HEK293 (cell line): Measurements from ENCODE around the gene NAGLU.

Experiments used
- GFI1B ChIP-seq: fragments of 450-650 bp; formaldehyde crosslinking; IDR thresholded peaks from 2 replicates; pipeline ENCODE4 v1.5.1; 2016; ENCODE audit warnings: missing biosample characterization, missing genetic modification characterization
- GLIS2 ChIP-seq: fragments of 450-650 bp; formaldehyde crosslinking; IDR thresholded peaks from 2 replicates; pipeline ENCODE4 v1.5.1; 2016; ENCODE audit warnings: missing biosample characterization, missing genetic modification characterization
- INSM2 ChIP-seq: fragments of 450-650 bp; formaldehyde crosslinking; IDR thresholded peaks from 2 replicates; pipeline ENCODE4 v1.5.1; 2016; ENCODE audit warnings: missing biosample characterization, missing genetic modification characterization
- KLF1 ChIP-seq: fragments of 450-650 bp; formaldehyde crosslinking; IDR thresholded peaks from 2 replicates; pipeline ENCODE4 v1.5.1; 2016; ENCODE audit warnings: missing biosample characterization, missing genetic modification characterization
- KLF16 ChIP-seq: fragments of 450-650 bp; formaldehyde crosslinking; IDR thresholded peaks from 2 replicates; pipeline ENCODE4 v1.5.1; 2017; ENCODE audit warnings: missing biosample characterization, missing genetic modification characterization
- KLF7 ChIP-seq: fragments of 450-650 bp; formaldehyde crosslinking; IDR thresholded peaks from 2 replicates; pipeline ENCODE4 v1.5.1; 2016; ENCODE audit warnings: missing biosample characterization, missing genetic modification characterization, borderline replicate concordance
- SP3 ChIP-seq: fragments of 450-650 bp; formaldehyde crosslinking; IDR thresholded peaks from 2 replicates; pipeline ENCODE4 v1.5.1; 2016; ENCODE audit warnings: missing biosample characterization, missing genetic modification characterization
- ZBTB48 ChIP-seq: fragments of 450-650 bp; formaldehyde crosslinking; IDR thresholded peaks from 2 replicates; pipeline ENCODE4 v1.5.1; 2016; ENCODE audit warnings: missing biosample characterization, missing genetic modification characterization
- ZBTB7A ChIP-seq: fragments of 450-650 bp; formaldehyde crosslinking; IDR thresholded peaks from 2 replicates; pipeline ENCODE4 v1.5.1; 2016; ENCODE audit warnings: low read depth, missing biosample characterization, missing genetic modification characterization
- ZBTB8A ChIP-seq: fragments of 450-650 bp; formaldehyde crosslinking; IDR thresholded peaks from 2 replicates; pipeline ENCODE4 v1.5.1; 2016; ENCODE audit warnings: missing biosample characterization, missing genetic modification characterization
- ZNF114 ChIP-seq: fragments of 450-650 bp; formaldehyde crosslinking; IDR thresholded peaks from 2 replicates; pipeline ENCODE4 v1.5.0; 2017; ENCODE audit warnings: missing biosample characterization, missing genetic modification characterization
- ZNF146 ChIP-seq: fragments of 450-650 bp; formaldehyde crosslinking; IDR thresholded peaks from 2 replicates; pipeline ENCODE4 v1.5.1; 2016; ENCODE audit warnings: missing biosample characterization, missing genetic modification characterization
- ZNF169 ChIP-seq: fragments of 450-650 bp; formaldehyde crosslinking; IDR thresholded peaks from 2 replicates; pipeline ENCODE4 v1.5.1; 2016; ENCODE audit warnings: missing biosample characterization, missing genetic modification characterization
- ZNF184 ChIP-seq: fragments of 450-650 bp; IDR thresholded peaks from 2 replicates; pipeline ENCODE4 v1.5.1; 2018; ENCODE audit warnings: missing biosample characterization, mild to moderate bottlenecking, missing genetic modification characterization
- ZNF223 ChIP-seq: fragments of 450-650 bp; formaldehyde crosslinking; IDR thresholded peaks from 2 replicates; pipeline ENCODE4 v1.5.1; 2016; ENCODE audit warnings: missing biosample characterization, missing genetic modification characterization
- ZNF23 ChIP-seq: fragments of 450-650 bp; formaldehyde crosslinking; IDR thresholded peaks from 2 replicates; pipeline ENCODE4 v1.5.1; 2016; ENCODE audit warnings: missing biosample characterization, missing genetic modification characterization, borderline replicate concordance
- ZNF248 ChIP-seq: fragments of 450-650 bp; formaldehyde crosslinking; IDR thresholded peaks from 2 replicates; pipeline ENCODE4 v1.5.1; 2017; ENCODE audit warnings: missing biosample characterization, missing genetic modification characterization
- ZNF266 ChIP-seq: fragments of 450-650 bp; formaldehyde crosslinking; IDR thresholded peaks from 2 replicates; pipeline ENCODE4 v1.5.1; 2016; ENCODE audit warnings: missing biosample characterization, missing genetic modification characterization, low read depth
- ZNF292 ChIP-seq: fragments of 450-650 bp; formaldehyde crosslinking; IDR thresholded peaks from 2 replicates; pipeline ENCODE4 v1.5.1; 2016; ENCODE audit warnings: low read depth, missing biosample characterization, missing genetic modification characterization, borderline replicate concordance
- ZNF311 ChIP-seq: fragments of 450-650 bp; formaldehyde crosslinking; IDR thresholded peaks from 2 replicates; pipeline ENCODE4 v1.5.1; 2017; ENCODE audit warnings: missing biosample characterization, missing genetic modification characterization, borderline replicate concordance
- ZNF324 ChIP-seq: fragments of 450-650 bp; formaldehyde crosslinking; IDR thresholded peaks from 2 replicates; pipeline ENCODE4 v1.5.1; 2016; ENCODE audit warnings: missing biosample characterization, missing genetic modification characterization
- ZNF341 ChIP-seq: fragments of 450-650 bp; formaldehyde crosslinking; IDR thresholded peaks from 2 replicates; pipeline ENCODE4; 2016; ENCODE audit warnings: low read depth, missing biosample characterization, missing genetic modification characterization
- ZNF426 ChIP-seq: fragments of 450-650 bp; formaldehyde crosslinking; IDR thresholded peaks from 2 replicates; pipeline ENCODE4 v1.5.1; 2017; ENCODE audit warnings: missing biosample characterization, missing genetic modification characterization, mild to moderate bottlenecking, inconsistent platforms, moderate library complexity
- ZNF433 ChIP-seq: fragments of 450-650 bp; formaldehyde crosslinking; IDR thresholded peaks from 2 replicates; pipeline ENCODE4 v1.5.1; 2016; ENCODE audit warnings: missing biosample characterization, missing genetic modification characterization, low read depth
- ZNF449 ChIP-seq: fragments of 450-650 bp; formaldehyde crosslinking; IDR thresholded peaks from 2 replicates; pipeline ENCODE4 v1.5.1; 2017; ENCODE audit warnings: missing biosample characterization, mild to moderate bottlenecking, missing genetic modification characterization, moderate library complexity
- ZNF473 ChIP-seq: fragments of 450-650 bp; formaldehyde crosslinking; IDR thresholded peaks from 2 replicates; pipeline ENCODE4 v1.5.1; 2017; ENCODE audit warnings: missing biosample characterization, missing genetic modification characterization
- ZNF580 ChIP-seq: fragments of 450-650 bp; formaldehyde crosslinking; IDR thresholded peaks from 2 replicates; pipeline ENCODE4 v1.5.1; 2016; ENCODE audit warnings: missing biosample characterization, missing genetic modification characterization
- ZNF692 ChIP-seq: fragments of 450-650 bp; formaldehyde crosslinking; IDR thresholded peaks from 2 replicates; pipeline ENCODE4 v1.5.1; 2016; ENCODE audit warnings: missing biosample characterization, missing genetic modification characterization
- ZNF701 ChIP-seq: fragments of 450-650 bp; formaldehyde crosslinking; IDR thresholded peaks from 2 replicates; pipeline ENCODE4 v1.5.1; 2016; ENCODE audit warnings: missing biosample characterization, missing genetic modification characterization
- ZNF792 ChIP-seq: fragments of 450-650 bp; formaldehyde crosslinking; IDR thresholded peaks from 2 replicates; pipeline ENCODE4 v1.5.1; 2016; ENCODE audit warnings: missing biosample characterization, missing genetic modification characterization
- ZNF830 ChIP-seq: fragments of 450-650 bp; IDR thresholded peaks from 2 replicates; pipeline ENCODE4 v1.5.0; 2018; ENCODE audit warnings: missing biosample characterization, missing genetic modification characterization, low read depth, mild to moderate bottlenecking, moderate library complexity
- ZNF837 ChIP-seq: fragments of 450-650 bp; formaldehyde crosslinking; IDR thresholded peaks from 2 replicates; pipeline ENCODE4 v1.5.1; 2016; ENCODE audit warnings: missing biosample characterization, missing genetic modification characterization
- TF ChIP-seq, protein P1 (sequence below): fragments of 450-650 bp; formaldehyde crosslinking; IDR thresholded peaks from 2 replicates; pipeline ENCODE4 v1.5.1; 2016; ENCODE audit warnings: missing biosample characterization, missing genetic modification characterization, low read depth
- TF ChIP-seq, protein P2 (sequence below): fragments of 450-650 bp; formaldehyde crosslinking; IDR thresholded peaks from 2 replicates; pipeline ENCODE4 v1.5.1; 2016; ENCODE audit warnings: missing biosample characterization, missing genetic modification characterization

The NAGLU gene

DNA sequence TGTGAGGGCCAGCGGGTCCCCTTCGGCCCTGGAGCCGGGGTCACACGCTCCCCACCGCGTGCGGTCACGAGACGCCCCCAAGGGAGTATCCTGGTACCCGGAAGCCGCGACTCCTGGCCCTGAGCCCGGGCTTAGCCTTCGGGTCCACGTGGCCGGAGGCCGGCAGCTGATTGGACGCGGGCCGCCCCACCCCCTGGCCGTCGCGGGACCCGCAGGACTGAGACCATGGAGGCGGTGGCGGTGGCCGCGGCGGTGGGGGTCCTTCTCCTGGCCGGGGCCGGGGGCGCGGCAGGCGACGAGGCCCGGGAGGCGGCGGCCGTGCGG is at the start of gene NAGLU (continued):
- TF ChIP-seq ZNF311 (no peak), ZBTB8A (tag by site-specific recombination) (no peak), ZNF580 (tag by site-specific recombination) (0 out of 2 replicates have a peak, but pooled peaks have one; percentile 41), GFI1B (tag by site-specific recombination) (no peak), ZNF426 (tag by site-specific recombination) (no peak), ZNF223 (tag by site-specific recombination) (no peak), ZNF433 (tag by site-specific recombination) (no peak), ZNF146 (tag by site-specific recombination) (no peak), GLIS2 (tag by site-specific recombination) (peak; percentile 97), ZNF701 (tag by site-specific recombination) (no peak), ZBTB48 (tag by site-specific recombination) (no peak), ZNF341 (tag by site-specific recombination) (no peak), ZNF324 (tag by site-specific recombination) (no peak), ZNF169 (tag by site-specific recombination) (no peak), ZBTB7A (tag by site-specific recombination) (no peak), ZNF292 (tag by site-specific recombination) (no peak), ZNF184 (no peak), KLF1 (peak; percentile 70), ZNF830 (tag by site-specific recombination) (no peak), ZNF473 (tag by site-specific recombination) (no peak), ZNF692 (tag by site-specific recombination) (no peak), ZNF449 (no peak), ZNF23 (tag by site-specific recombination) (no peak), KLF7 (peak; percentile 53; the same call in 1 of the 2 replicates), ZNF266 (no peak), ZNF837 (tag by site-specific recombination) (no peak), ZNF792 (tag by site-specific recombination) (no peak), SP3 (tag by site-specific recombination) (peak; percentile 45), INSM2 (peak; percentile 82), ZNF114 (no peak), ZNF248 (tag by site-specific recombination) (no peak), KLF16 (peak; percentile 64; the same call in 1 of the 2 replicates)
- TF ChIP-seq, protein P1, sequence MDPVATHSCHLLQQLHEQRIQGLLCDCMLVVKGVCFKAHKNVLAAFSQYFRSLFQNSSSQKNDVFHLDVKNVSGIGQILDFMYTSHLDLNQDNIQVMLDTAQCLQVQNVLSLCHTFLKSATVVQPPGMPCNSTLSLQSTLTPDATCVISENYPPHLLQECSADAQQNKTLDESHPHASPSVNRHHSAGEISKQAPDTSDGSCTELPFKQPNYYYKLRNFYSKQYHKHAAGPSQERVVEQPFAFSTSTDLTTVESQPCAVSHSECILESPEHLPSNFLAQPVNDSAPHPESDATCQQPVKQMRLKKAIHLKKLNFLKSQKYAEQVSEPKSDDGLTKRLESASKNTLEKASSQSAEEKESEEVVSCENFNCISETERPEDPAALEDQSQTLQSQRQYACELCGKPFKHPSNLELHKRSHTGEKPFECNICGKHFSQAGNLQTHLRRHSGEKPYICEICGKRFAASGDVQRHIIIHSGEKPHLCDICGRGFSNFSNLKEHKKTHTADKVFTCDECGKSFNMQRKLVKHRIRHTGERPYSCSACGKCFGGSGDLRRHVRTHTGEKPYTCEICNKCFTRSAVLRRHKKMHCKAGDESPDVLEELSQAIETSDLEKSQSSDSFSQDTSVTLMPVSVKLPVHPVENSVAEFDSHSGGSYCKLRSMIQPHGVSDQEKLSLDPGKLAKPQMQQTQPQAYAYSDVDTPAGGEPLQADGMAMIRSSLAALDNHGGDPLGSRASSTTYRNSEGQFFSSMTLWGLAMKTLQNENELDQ (tag by site-specific recombination) = no peak
- TF ChIP-seq, protein P2, sequence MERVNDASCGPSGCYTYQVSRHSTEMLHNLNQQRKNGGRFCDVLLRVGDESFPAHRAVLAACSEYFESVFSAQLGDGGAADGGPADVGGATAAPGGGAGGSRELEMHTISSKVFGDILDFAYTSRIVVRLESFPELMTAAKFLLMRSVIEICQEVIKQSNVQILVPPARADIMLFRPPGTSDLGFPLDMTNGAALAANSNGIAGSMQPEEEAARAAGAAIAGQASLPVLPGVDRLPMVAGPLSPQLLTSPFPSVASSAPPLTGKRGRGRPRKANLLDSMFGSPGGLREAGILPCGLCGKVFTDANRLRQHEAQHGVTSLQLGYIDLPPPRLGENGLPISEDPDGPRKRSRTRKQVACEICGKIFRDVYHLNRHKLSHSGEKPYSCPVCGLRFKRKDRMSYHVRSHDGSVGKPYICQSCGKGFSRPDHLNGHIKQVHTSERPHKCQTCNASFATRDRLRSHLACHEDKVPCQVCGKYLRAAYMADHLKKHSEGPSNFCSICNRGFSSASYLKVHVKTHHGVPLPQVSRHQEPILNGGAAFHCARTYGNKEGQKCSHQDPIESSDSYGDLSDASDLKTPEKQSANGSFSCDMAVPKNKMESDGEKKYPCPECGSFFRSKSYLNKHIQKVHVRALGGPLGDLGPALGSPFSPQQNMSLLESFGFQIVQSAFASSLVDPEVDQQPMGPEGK (tag by site-specific recombination) = no peak; the same call in 1 of the 2 replicates
